OCI-LY1 (cell line): Measurements from ENCODE around the gene CRYL1.

ENCODE experiments used
- H2AFZ ChIP-seq: fragments of 200-600 bp; sonication (generic), shearing (Covaris generic); 2 replicates; pipeline ENCODE4 v1.6.0; 2014; ENCODE audit warnings: antibody characterized with exemption, mild to moderate bottlenecking, low read length
- H3F3A ChIP-seq: fragments of 200-600 bp; sonication (generic), shearing (Covaris generic); 2 replicates; pipeline ENCODE4 v1.6.0; 2014; ENCODE audit warnings: mild to moderate bottlenecking, antibody characterized with exemption, low read length, moderate library complexity; ENCODE audit not compliant: insufficient read depth
- H3K27ac ChIP-seq: fragments of 200-600 bp; sonication (generic); 2 replicates; pipeline ENCODE4 v1.5.1; 2014; ENCODE audit warnings: low read length, mixed run types, mild to moderate bottlenecking, low read depth; ENCODE audit not compliant: poor library complexity, severe bottlenecking
- H3K27me3 ChIP-seq: fragments of 200-600 bp; sonication (generic); 2 replicates; pipeline ENCODE4 v1.6.0; 2014; ENCODE audit warnings: antibody characterized with exemption, mild to moderate bottlenecking, low read length, moderate library complexity; ENCODE audit not compliant: insufficient read depth
- H3K36me3 ChIP-seq: fragments of 200-600 bp; sonication (generic); 2 replicates; pipeline ENCODE4 v1.6.1; 2014; ENCODE audit warnings: mild to moderate bottlenecking, antibody characterized with exemption, low read length, moderate library complexity, mixed read lengths; ENCODE audit not compliant: insufficient read depth
- H3K4me1 ChIP-seq: fragments of 200-600 bp; sonication (generic); 2 replicates; pipeline ENCODE4 v1.5.1; 2014; ENCODE audit warnings: mild to moderate bottlenecking, low read length, moderate library complexity; ENCODE audit not compliant: insufficient read depth, severe bottlenecking
- H3K4me2 ChIP-seq: fragments of 200-600 bp; sonication (generic), shearing (Covaris generic); 2 replicates; pipeline ENCODE4 v1.6.1; 2014; ENCODE audit warnings: low read length
- H3K4me3 ChIP-seq: fragments of 200-600 bp; sonication (generic); 2 replicates; pipeline ENCODE4 v1.5.1; 2014; ENCODE audit warnings: low read length, low read depth, mild to moderate bottlenecking, mixed read lengths; ENCODE audit not compliant: poor library complexity, severe bottlenecking
- H3K79me2 ChIP-seq: fragments of 200-600 bp; shearing (Covaris generic); 2 replicates; pipeline ENCODE4 v1.6.1; 2016; ENCODE audit warnings: mixed run types, low read length, mixed read lengths; ENCODE audit not compliant: insufficient read depth
- H3K9ac ChIP-seq: fragments of 200-600 bp; sonication (generic), shearing (Covaris generic); 2 replicates; pipeline ENCODE4 v1.6.1; 2014; ENCODE audit warnings: mild to moderate bottlenecking, low read length, mixed read lengths
- H3K9me2 ChIP-seq: fragments of 200-600 bp; sonication (generic), shearing (Covaris generic); 2 replicates; pipeline ENCODE4 v1.6.1; 2014; ENCODE audit warnings: low read depth, mild to moderate bottlenecking, low read length, mixed read lengths
- H3K9me3 ChIP-seq: fragments of 200-600 bp; shearing (Covaris generic); 2 replicates; pipeline ENCODE4 v1.6.1; 2014; ENCODE audit warnings: low read length, mixed read lengths
- H4K20me1 ChIP-seq: fragments of 200-600 bp; sonication (generic), shearing (Covaris generic); 2 replicates; pipeline ENCODE4 v1.6.0; 2016; ENCODE audit warnings: mild to moderate bottlenecking, low read length; ENCODE audit not compliant: insufficient read depth
- EZH2 ChIP-seq: fragments of 200-600 bp; sonication (generic), shearing (Covaris generic); IDR thresholded peaks from 2 replicates; pipeline ENCODE4 v1.8.0; 2017; ENCODE audit warnings: borderline replicate concordance, mixed run types, mild to moderate bottlenecking, antibody characterized with exemption, low read length, moderate library complexity, mixed read lengths
- TF ChIP-seq, protein P1 (sequence below): fragments of 200-600 bp; sonication (generic), shearing (Covaris generic); IDR thresholded peaks from 2 replicates; pipeline ENCODE4 v1.5.1; 2017; ENCODE audit warnings: mild to moderate bottlenecking, antibody characterized with exemption, low read length, moderate library complexity, mixed read lengths

CRYL1 gene

DNA sequence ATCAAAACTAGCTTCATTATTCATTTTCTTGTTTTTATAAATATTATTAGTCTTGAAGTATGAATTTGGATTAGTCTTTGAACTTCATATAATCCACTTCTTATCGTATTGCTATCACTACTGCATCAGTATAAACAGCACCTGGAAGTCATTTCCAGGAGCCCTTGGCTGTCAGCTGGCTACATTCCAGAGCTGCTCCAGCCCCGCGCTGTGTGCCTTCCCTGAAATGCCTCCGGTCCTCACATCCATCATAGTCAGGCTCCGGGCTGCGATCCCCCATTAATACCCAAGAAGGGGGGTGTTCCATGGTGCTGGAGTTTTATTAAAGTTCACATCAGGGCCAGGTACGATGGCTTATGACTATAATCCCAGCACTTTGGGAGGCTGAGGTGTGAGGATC lies 169.2 kb downstream of the CRYL1 start:
- H3K4me2 ChIP-seq = no peak overlapping the region
- no peaks in the 10 kb centered on the region for H3K27me3 ChIP-seq
- no peak overlapping the region for H2AFZ ChIP-seq
- no peaks in the 10 kb centered on the region for H3K36me3 ChIP-seq
- no peaks in the 10 kb centered on the region for H4K20me1 ChIP-seq
- H3K9me2 ChIP-seq = no peaks in the 10 kb centered on the region
- H3K9me3 ChIP-seq = no peaks in the 10 kb centered on the region
- no peak overlapping the region for H3K27ac ChIP-seq
- H3K4me1 ChIP-seq = no peaks in the 10 kb centered on the region
- no peaks in the 10 kb centered on the region for H3F3A ChIP-seq
- no peak overlapping the region for H3K9ac ChIP-seq
- no peaks in the 10 kb centered on the region for H3K79me2 ChIP-seq
- no peak for TF ChIP-seq EZH2
- TF ChIP-seq, protein P1, sequence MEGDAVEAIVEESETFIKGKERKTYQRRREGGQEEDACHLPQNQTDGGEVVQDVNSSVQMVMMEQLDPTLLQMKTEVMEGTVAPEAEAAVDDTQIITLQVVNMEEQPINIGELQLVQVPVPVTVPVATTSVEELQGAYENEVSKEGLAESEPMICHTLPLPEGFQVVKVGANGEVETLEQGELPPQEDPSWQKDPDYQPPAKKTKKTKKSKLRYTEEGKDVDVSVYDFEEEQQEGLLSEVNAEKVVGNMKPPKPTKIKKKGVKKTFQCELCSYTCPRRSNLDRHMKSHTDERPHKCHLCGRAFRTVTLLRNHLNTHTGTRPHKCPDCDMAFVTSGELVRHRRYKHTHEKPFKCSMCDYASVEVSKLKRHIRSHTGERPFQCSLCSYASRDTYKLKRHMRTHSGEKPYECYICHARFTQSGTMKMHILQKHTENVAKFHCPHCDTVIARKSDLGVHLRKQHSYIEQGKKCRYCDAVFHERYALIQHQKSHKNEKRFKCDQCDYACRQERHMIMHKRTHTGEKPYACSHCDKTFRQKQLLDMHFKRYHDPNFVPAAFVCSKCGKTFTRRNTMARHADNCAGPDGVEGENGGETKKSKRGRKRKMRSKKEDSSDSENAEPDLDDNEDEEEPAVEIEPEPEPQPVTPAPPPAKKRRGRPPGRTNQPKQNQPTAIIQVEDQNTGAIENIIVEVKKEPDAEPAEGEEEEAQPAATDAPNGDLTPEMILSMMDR = no peak
- H3K4me3 ChIP-seq = no peak overlapping the region

DNA sequence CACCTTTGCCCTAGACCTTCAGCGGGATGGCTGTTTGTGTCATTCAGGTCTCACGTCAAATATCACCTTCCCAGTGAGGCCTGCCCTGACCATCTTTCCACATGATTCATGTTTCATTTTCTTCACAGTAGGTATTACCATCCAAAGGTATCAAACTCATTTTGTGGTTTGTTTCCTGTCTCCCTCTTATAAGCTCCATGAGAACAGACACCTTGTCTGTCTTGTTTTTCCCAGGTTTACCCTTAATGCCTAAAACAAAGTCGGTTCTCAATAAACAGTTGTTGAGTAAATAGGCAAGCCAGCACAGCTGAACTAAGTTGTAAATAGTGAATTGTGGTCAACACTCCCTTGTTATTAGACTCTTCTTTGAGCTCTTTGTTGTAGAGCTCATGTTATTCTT lies 170.9 kb downstream of the CRYL1 start:
- no peaks in the 10 kb centered on the region for H3K36me3 ChIP-seq
- no peaks in the 10 kb centered on the region for H4K20me1 ChIP-seq
- H3K9me2 ChIP-seq = no peaks in the 10 kb centered on the region
- no peak overlapping the region for H3K9ac ChIP-seq
- H3K4me3 ChIP-seq = no peak overlapping the region
- no peaks in the 10 kb centered on the region for H3K9me3 ChIP-seq
- H3K4me1 ChIP-seq = no peaks in the 10 kb centered on the region
- H2AFZ ChIP-seq = no peak overlapping the region
- H3F3A ChIP-seq = no peaks in the 10 kb centered on the region
- H3K27me3 ChIP-seq = no peaks in the 10 kb centered on the region
- H3K27ac ChIP-seq = no peak overlapping the region
- no peak overlapping the region for H3K4me2 ChIP-seq
- TF ChIP-seq EZH2 = no peak
- TF ChIP-seq, protein P1 = no peak
- H3K79me2 ChIP-seq = no peaks in the 10 kb centered on the region

DNA sequence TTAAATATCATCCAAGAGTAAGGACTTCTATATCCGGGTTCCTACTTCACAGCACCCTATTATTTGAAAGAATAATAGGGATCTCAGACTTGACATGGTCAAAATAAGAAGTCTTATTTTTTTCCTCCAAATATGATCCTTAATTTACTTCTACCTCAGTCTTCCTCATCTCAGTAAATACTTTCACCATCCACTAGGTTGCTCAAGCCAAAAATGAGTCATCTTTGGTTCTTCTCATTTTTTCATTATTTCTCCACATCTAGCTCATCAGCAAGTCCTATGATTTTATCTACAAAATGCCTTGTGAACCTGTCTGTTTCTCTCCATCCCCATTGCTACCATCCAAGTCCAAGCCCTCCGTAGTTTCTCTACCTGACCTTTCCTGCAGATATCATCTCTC lies 171.7 kb downstream of the CRYL1 start:
- Histone ChIP-seq H2AFZ (no peak overlapping the region), H3K27ac (no peak overlapping the region), H3K9ac (no peak overlapping the region), H3F3A (no peaks in the 10 kb centered on the region), H3K9me3 (no peaks in the 10 kb centered on the region), H4K20me1 (no peaks in the 10 kb centered on the region), H3K79me2 (no peaks in the 10 kb centered on the region), H3K27me3 (no peaks in the 10 kb centered on the region), H3K4me2 (no peak overlapping the region), H3K4me3 (no peak overlapping the region), H3K36me3 (no peaks in the 10 kb centered on the region), H3K4me1 (no peaks in the 10 kb centered on the region), H3K9me2 (no peaks in the 10 kb centered on the region)
- TF ChIP-seq EZH2 = no peak
- TF ChIP-seq, protein P1 = no peak
